ENCODE measurements around the gene PAPOLG. TPM values are rescaled to one million over a fixed set of nuclear protein-coding genes. Genes with fewer than 3 reads are reported as not detected.

The PAPOLG gene
- total and polyA plus RNA-seq, 9 of the 15 experiments (the other 6 are each of a cell fraction or from before 2014, with no cell fraction given), result 3.9 to 16.3 (median 10.0) TPM

DNA sequence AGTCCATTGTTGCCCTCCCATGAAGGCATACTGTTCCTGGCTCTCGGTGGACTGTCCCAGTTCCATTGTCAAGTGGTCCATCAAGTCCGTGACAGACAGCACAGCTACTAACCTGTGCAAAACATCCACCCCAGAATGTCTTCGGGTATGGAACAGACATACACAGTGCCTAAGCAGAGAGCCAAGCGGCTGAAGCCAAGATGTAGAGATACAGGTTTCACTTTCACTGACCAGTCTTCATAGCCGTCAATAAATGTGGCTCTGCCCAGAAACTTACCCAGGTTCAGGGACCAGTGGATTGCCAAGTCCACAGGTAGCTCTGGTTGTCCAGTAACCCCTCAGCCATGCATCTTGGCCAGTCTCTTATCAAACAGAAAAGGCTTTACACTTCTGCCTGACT, 10.7 kb upstream of the PAPOLG start:
- ATAC-seq, result peak; percentile 15; the same call in 2 of the 3 replicates
- BruUV-seq (replicated peaks), result no TSS peak
- no peak for FAIRE-seq
- Histone ChIP-seq H3K79me2 (ENCODE audit: control insufficient read depth, insufficient read depth, low read length) (no peaks in the 10 kb centered on the region), H2AFZ (ENCODE audit: low read depth, low read length) (0 out of 2 replicates have a peak overlapping the region, but pooled peaks have one; percentile 36), H3K9me3 (replicated peaks; ENCODE audit: control insufficient read depth, insufficient read depth, low read depth, low read length) (no peaks in the 10 kb centered on the region), H3K4me1 (replicated peaks in 1 of 2; ENCODE audit: control insufficient read depth in 2 of 2, insufficient read depth in 2 of 2, low read length in 2 of 2) (no peaks in the 10 kb centered on the region; a peak in 1 of 5 replicates), H3K9me1 (ENCODE audit: control insufficient read depth, insufficient read depth, low read length) (no peaks in the 10 kb centered on the region), H3K4me3 (no peak overlapping the region), H3K4me2 (ENCODE audit: insufficient read depth, low read length) (no peak overlapping the region), H3K9ac (ENCODE audit: insufficient read depth in 1 of 2, low read depth in 2 of 2, low read length in 2 of 2) (no peak overlapping the region), H3K27ac (ENCODE audit: extremely low read depth, low read depth, low read length) (no peak overlapping the region), H3K27me3 (ENCODE audit: control insufficient read depth in 2 of 2, insufficient read depth in 2 of 2, low read length in 2 of 2) (peaks cover 12 to 19% of the 10 kb centered on the region in 2 experiments), H3K36me3 (ENCODE audit: control insufficient read depth, insufficient read depth, low read length) (no peaks in the 10 kb centered on the region), H4K20me1 (replicated peaks; ENCODE audit: control insufficient read depth, insufficient read depth, low read length) (no peaks in the 10 kb centered on the region; the same call in 1 of the 2 replicates)
- POLR2A ChIA-PET, result interaction anchor here (1.2 kb wide), 1 partner anchor 11 kb away, joined by 5 read pairs; the partner anchor contains the start of gene PAPOLG
- TF ChIP-seq ZNF583 (CRISPR knock-in tag; IDR thresholded peaks at IDR 0.05), result no peak
- TF ChIP-seq HDAC8 (tag; IDR thresholded peaks at IDR 0.05), result no peak
- no peak for TF ChIP-seq SIN3B (IDR thresholded peaks at IDR 0.05; ENCODE audit: low read depth)
- TF ChIP-seq LCOR (CRISPR knock-in tag; IDR thresholded peaks at IDR 0.05), result no peak
- TF ChIP-seq ZNF586 (CRISPR knock-in tag; conservative IDR thresholded peaks at IDR 0.05), result no peak
- no peak for TF ChIP-seq KAT2B (IDR thresholded peaks at IDR 0.05; ENCODE audit: low read depth, low read length)
- no peak for TF ChIP-seq ETV5 (CRISPR knock-in tag; IDR thresholded peaks at IDR 0.05; ENCODE audit: low read depth)
- TF ChIP-seq, protein P1, sequence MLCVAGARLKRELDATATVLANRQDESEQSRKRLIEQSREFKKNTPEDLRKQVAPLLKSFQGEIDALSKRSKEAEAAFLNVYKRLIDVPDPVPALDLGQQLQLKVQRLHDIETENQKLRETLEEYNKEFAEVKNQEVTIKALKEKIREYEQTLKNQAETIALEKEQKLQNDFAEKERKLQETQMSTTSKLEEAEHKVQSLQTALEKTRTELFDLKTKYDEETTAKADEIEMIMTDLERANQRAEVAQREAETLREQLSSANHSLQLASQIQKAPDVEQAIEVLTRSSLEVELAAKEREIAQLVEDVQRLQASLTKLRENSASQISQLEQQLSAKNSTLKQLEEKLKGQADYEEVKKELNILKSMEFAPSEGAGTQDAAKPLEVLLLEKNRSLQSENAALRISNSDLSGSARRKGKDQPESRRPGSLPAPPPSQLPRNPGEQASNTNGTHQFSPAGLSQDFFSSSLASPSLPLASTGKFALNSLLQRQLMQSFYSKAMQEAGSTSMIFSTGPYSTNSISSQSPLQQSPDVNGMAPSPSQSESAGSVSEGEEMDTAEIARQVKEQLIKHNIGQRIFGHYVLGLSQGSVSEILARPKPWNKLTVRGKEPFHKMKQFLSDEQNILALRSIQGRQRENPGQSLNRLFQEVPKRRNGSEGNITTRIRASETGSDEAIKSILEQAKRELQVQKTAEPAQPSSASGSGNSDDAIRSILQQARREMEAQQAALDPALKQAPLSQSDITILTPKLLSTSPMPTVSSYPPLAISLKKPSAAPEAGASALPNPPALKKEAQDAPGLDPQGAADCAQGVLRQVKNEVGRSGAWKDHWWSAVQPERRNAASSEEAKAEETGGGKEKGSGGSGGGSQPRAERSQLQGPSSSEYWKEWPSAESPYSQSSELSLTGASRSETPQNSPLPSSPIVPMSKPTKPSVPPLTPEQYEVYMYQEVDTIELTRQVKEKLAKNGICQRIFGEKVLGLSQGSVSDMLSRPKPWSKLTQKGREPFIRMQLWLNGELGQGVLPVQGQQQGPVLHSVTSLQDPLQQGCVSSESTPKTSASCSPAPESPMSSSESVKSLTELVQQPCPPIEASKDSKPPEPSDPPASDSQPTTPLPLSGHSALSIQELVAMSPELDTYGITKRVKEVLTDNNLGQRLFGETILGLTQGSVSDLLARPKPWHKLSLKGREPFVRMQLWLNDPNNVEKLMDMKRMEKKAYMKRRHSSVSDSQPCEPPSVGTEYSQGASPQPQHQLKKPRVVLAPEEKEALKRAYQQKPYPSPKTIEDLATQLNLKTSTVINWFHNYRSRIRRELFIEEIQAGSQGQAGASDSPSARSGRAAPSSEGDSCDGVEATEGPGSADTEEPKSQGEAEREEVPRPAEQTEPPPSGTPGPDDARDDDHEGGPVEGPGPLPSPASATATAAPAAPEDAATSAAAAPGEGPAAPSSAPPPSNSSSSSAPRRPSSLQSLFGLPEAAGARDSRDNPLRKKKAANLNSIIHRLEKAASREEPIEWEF (CRISPR knock-in tag; IDR thresholded peaks at IDR 0.05), result no peak
- no peak for TF ChIP-seq ZKSCAN1 (IDR thresholded peaks at IDR 0.05; ENCODE audit: low read depth, low read length)
- TF ChIP-seq HNRNPUL1 (IDR thresholded peaks at IDR 0.05; ENCODE audit: low read length), result no peak
- TF ChIP-seq PHF21A (IDR thresholded peaks at IDR 0.05; ENCODE audit: borderline replicate concordance, low read depth), result no peak
- no peak for TF ChIP-seq HDAC3 (IDR thresholded peaks at IDR 0.05; ENCODE audit: borderline replicate concordance, partially characterized antibody)
- TF ChIP-seq TCFL5 (CRISPR knock-in tag; conservative IDR thresholded peaks at IDR 0.05), result no peak
- in situ Hi-C loops (cut with MboI) (no loop called here), intact Hi-C loops (cut with micrococcal nuclease) (no loop called here)
- CTCF ChIA-PET (ENCODE audit: low intra/inter-chr PET ratio), result no interaction called here
- no peak for DNase-seq (ENCODE audit: extremely low read depth in 1 of 4, low spot score in 3 of 4)
- 16% methylated on average over 5 of the region's 5 CpGs for WGBS (ENCODE audit: insufficient coverage, low coverage, missing lambda C conversion rate)
